Epithelial cell of proximal tubule (primary cell): ENCODE measurements around the gene DDX27. TPM values are rescaled to one million over a fixed set of nuclear protein-coding genes. Genes with fewer than 3 reads are reported as not detected.

Source experiments
- DNase-seq: peaks from one replicate; pipeline ENCODE4 v3.0.0-alpha.2; 2011; ENCODE audit warnings: low read depth
- H3K4me3 ChIP-seq: 2 replicates; pipeline ENCODE4 v1.5.1; 2011; ENCODE audit warnings: low read depth, mild to moderate bottlenecking, low read length
- total RNA-seq: library from RNA; depleted of rRNA; stranded (reverse); fragments of >200 nt; gene quantifications from 2 replicates; pipeline ENCODE4 v1.2.3, GENCODE V29; 2015
- TF ChIP-seq, protein P1 (sequence below): conservative IDR thresholded peaks from 2 replicates; pipeline ENCODE4 v1.5.1; 2012; ENCODE audit warnings: low read depth, mild to moderate bottlenecking, low read length

The DDX27 gene
- total RNA-seq, 1 donor from 2014 or later, result 34.2 TPM

DNA sequence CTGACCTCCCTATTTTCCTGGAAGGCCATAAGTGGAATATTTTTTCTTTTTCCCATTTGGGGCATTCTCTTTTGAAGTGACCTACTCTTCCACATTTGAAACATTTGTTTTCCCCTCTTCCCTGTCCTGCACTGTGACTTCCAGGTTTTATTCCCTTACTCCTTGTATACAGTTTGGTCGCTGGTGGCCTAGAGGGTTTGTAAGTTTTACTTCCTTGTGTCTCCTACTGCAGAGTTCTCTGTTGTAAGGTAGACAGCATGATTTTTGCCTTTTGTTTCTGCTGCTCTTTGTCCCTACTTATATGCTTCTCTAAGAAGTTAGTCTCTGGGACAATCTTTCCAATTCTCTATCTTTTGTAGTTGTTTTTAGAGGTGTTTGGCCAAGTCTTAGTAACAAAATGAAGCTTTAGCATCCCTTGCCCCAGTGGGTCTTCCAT lies 66.0 kb downstream of the DDX27 start:
- no peak overlapping the region for H3K4me3 ChIP-seq
- TF ChIP-seq, protein P1, sequence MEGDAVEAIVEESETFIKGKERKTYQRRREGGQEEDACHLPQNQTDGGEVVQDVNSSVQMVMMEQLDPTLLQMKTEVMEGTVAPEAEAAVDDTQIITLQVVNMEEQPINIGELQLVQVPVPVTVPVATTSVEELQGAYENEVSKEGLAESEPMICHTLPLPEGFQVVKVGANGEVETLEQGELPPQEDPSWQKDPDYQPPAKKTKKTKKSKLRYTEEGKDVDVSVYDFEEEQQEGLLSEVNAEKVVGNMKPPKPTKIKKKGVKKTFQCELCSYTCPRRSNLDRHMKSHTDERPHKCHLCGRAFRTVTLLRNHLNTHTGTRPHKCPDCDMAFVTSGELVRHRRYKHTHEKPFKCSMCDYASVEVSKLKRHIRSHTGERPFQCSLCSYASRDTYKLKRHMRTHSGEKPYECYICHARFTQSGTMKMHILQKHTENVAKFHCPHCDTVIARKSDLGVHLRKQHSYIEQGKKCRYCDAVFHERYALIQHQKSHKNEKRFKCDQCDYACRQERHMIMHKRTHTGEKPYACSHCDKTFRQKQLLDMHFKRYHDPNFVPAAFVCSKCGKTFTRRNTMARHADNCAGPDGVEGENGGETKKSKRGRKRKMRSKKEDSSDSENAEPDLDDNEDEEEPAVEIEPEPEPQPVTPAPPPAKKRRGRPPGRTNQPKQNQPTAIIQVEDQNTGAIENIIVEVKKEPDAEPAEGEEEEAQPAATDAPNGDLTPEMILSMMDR, result no peak
- no peak for DNase-seq

DNA sequence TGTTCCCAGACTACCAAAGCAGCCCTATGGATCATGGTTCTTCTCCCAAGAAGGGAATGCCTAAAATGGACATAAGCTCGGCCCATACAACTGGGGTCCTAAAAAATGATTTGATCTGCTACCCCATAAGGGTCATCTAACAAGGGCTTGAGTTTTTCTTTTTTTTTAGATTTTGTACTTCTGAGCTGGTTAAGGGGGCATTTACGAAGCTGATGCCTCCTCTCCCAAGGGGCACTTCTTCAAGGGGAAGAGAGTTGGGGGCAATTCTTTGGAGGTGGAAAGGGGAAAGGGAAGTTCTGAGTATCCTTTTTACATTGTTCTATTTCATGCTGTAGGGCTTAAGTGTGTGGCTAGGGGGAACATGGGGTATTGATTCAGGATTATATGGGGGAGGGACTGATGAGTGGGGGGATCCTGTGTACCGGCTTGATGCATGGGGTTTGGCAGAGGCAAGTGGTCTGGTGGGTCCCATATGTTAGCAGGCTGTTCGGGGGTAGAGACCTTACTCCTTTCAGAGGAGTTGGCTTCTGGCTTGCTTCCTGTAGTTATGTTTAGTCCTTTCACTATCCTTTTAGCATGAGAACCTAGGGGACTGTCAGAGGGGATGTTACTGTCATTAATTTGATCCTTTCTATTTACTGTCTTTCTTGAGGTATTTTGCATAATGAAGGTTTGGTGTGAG lies 66.7 kb downstream of the DDX27 start:
- DNase-seq, result no peak
- TF ChIP-seq, protein P1, result no peak
- no peak overlapping the region for H3K4me3 ChIP-seq

DNA sequence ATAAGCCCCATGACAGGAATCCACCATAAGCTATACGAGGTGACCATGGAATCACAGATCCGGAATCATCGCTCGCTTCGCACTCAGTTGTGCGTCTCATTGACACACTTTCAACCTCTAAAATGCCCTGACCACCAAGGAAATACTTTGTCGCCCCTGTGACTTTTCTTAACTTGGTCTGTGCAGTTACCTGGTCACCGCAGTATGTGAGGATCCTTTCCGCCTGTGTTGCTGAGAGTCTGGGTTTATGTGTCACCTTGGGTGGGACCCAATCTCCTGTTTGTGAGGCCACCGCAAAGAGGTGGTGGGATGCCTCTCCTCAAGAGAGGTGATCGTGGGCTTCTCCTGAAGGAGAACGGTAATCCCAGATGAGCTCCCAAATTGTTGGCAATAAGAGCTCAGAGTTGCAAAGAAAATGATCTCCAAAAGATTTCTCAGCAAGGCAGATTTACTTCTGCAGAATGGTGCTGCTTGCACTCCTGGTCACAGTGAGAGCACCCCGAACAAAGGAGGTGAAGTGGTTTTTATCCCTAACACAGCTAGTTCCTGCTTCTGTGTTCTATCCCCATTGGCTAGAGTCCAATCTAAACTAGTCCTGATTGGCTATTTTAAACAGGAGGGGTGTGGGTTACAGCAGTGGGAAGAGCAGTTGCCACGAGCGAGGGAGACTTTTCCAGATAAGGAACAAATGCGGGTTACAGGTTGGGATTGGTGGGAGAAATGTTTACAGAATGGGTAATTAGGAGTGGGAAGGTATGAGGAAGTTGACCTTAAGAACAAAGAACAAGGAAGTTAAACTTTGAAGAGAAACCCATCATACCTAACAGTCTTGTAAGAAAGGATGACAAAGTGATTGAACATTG lies 67.7 kb downstream of the DDX27 start:
- TF ChIP-seq, protein P1, result no peak
- DNase-seq, result no peak
- H3K4me3 ChIP-seq, result no peak overlapping the region

DNA sequence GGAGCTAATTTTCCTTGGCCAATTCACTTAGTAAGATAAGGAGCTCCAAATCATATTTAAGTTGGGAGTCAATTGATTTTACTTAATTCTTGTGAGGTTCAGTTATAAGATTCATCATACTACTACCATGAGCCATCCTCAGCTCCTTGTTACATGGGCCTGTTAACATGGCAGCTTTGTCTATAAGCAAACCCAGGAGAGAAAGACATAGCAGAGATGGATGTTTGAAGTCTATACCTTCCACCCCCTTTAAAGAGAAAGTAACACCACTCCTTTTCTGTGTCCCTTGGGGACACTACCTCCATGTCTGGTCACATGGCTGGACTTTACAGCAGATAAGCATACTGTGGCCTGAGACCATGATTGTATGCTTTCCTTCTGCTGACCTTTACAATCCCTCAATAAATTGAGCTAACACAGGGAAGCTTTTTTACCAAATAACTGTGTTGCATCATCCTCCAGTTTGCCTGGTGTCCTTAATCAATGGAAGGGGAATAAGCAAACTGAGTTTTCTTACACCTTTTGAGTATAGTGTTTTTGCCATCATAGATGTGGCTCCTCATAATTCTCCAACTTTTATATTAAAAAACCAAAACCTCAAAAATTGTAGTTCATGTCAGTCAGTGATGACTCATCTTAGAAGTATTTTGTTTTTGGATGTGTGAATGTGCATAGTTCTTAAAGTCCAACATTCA lies 68.5 kb downstream of the DDX27 start:
- no peak overlapping the region for H3K4me3 ChIP-seq
- TF ChIP-seq, protein P1, result no peak
- no peak for DNase-seq

DNA sequence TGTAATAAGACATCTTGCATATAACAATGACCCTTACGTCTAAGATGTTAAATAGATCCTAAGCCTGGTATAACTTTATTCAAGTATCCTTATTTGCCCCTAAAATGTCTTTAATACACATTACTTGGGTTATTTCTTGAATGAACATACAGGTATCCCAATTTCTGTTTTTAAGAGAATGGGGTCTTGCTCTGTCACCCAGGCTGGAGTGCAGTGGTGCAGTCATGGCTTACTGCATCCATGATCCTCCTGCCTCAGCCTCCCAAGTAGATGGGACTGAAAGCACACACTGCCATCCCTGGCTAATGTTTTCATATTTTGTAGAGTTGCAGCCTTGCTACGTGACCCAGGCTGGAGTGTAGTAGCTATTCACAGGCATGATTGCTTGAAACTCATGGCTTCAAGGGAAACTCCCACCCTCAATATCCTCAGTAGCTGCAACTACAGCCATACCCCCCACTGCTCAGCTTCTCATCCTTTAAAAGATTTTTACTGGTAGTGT lies 69.1 kb downstream of the DDX27 start:
- H3K4me3 ChIP-seq, result no peak overlapping the region
- TF ChIP-seq, protein P1, result no peak

DNA sequence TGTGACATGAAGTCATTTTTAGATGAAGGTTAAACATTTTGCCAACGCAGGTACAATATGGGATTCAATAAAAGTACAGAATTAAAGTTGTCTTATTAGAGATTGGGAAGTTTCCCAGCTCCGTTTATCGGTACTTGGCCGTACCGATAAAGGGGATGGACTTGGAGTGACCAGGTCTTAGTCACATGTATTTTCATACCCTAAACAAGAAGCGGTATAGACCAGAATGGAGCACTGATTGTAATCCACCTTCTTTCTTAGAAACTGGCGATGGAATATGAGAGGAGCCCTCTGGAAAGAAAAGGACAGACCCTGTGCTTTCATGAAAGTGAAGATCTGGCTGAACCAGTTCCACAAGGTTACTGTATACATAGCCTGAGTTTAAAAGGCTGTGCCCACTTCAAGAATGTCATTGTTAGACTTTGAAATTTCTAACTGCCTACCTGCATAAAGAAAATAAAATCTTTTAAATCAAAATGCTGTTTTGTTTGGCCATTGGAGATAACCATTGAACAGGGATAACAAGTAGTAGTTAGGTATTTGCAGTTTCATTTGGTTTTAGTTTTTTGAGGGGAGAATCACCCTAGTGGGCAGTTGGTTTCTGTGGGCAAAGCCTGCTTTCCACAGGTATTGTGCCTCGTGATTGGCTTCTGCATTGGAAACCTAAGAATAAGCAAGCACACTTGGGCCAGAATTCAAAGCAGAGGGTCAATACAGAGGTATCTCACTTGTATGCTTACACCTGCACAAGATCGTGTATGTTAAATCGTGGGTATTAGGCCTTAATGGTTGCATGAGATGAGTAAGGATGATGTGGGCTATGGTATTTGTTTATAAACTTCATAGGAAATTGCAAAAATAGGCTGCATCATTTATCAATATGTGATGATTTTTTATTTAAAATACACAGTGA lies 69.8 kb downstream of the DDX27 start:
- DNase-seq, result no peak
- TF ChIP-seq, protein P1, result no peak
- no peak overlapping the region for H3K4me3 ChIP-seq

More for the DNA sequence above, 69.1 kb downstream of the DDX27 start:
- DNase-seq, result no peak
